B cell (primary cell): ENCODE data around the gene GALNT11. TPM values are rescaled to one million over a fixed set of nuclear protein-coding genes. Genes with fewer than 3 reads are reported as not detected.
"Not testable (repeated sequence)": the region's sequence is repeated elsewhere in the genome, so short reads cannot be mapped to it uniquely, and the experiment has no call there.

ENCODE experiments used
- ATAC-seq: fragments of 200-7000 bp; cut with Tn5 transposase; one replicate; pipeline ENCODE4 v1.10.0; 2021; ENCODE audit warnings: low read depth, mild to moderate bottlenecking, moderate number of reproducible peaks, moderate library complexity
- CTCF ChIA-PET: fragments of 350-600 bp; sonication (Branson Sonifier 250); formaldehyde crosslinking; loops from one replicate; lab custom pipeline; 2021; ENCODE audit warnings: antibody characterized with exemption, inconsistent platforms; lab: Charles Lee
- POLR2A ChIA-PET: fragments of 350-600 bp; sonication (Branson Sonifier 250); formaldehyde crosslinking; loops from one replicate; lab custom pipeline; 2021; ENCODE audit warnings: antibody characterized with exemption; lab: Charles Lee
- DNase-seq: peaks from one replicate; pipeline ENCODE4 v3.0.0; 2013
- H2AFZ ChIP-seq: 2 replicates; pipeline ENCODE4 v1.6.1; 2012; ENCODE audit warnings: mild to moderate bottlenecking, low read depth, low read length; ENCODE audit not compliant: insufficient read depth, poor library complexity, severe bottlenecking
- H3K27ac ChIP-seq, 2 donors: 1 replicate in 1 of 2; 2 replicates in 1 of 2; pipeline ENCODE4 v1.5.1; 2012 to 2013; ENCODE audit warnings: low read length in 2 of 2, mild to moderate bottlenecking in 2 of 2, moderate library complexity in 1 of 2
- H3K27me3 ChIP-seq, 4 experiments: fragments of 200-600 bp in 1 of 4; sonication (generic) in 1 of 4; replicated peaks in 1 of 4; 1 replicate in 2 of 4; 2 replicates in 2 of 4; pipeline versions ENCODE4 v1.6.1 to v1.7.0; 2013 to 2016; ENCODE audit warnings: low read length in 3 of 4, mild to moderate bottlenecking in 2 of 4, mixed read lengths in 1 of 4, moderate library complexity in 1 of 4; ENCODE audit not compliant: insufficient read depth in 4 of 4, control insufficient read depth in 3 of 4; ENCODE audit errors: control extremely low read depth in 1 of 4
- H3K36me3 ChIP-seq, 2 experiments: replicated peaks in 1 of 2; 1 replicate in 1 of 2; 2 replicates in 1 of 2; pipeline versions ENCODE4 v1.6.1 to v1.7.1; 2013; ENCODE audit warnings: low read length in 1 of 2; ENCODE audit not compliant: insufficient read depth in 2 of 2, control insufficient read depth in 1 of 2; ENCODE audit errors: control extremely low read depth in 1 of 2, extremely low read depth in 1 of 2
- H3K4me1 ChIP-seq, 2 donors: fragments of 200-600 bp in 1 of 2; sonication (generic) in 1 of 2; 1 replicate in 1 of 2; 2 replicates in 1 of 2; pipeline versions ENCODE4 v1.5.1 to v1.6.1; 2013 to 2017; ENCODE audit warnings: low read length in 2 of 2; ENCODE audit not compliant: control insufficient read depth in 2 of 2, insufficient read depth in 2 of 2
- H3K4me2 ChIP-seq: replicated peaks from 2 replicates; pipeline ENCODE3; 2012; ENCODE audit warnings: mild to moderate bottlenecking, low read depth, low read length; ENCODE audit not compliant: poor library complexity, severe bottlenecking
- H3K4me3 ChIP-seq, 5 experiments: fragments of 200-600 bp in 1 of 5; sonication (generic) in 1 of 5; 1 replicate in 3 of 5; 2 replicates in 2 of 5; pipeline versions ENCODE4 v1.5.1 to v1.7.0; 2011 to 2016; ENCODE audit warnings: low read length in 4 of 5, mild to moderate bottlenecking in 4 of 5, low read depth in 2 of 5, control low read depth in 1 of 5, moderate library complexity in 1 of 5; ENCODE audit not compliant: insufficient read depth in 1 of 5; ENCODE audit errors: control extremely low read depth in 1 of 5, extremely low read depth in 1 of 5
- H3K79me2 ChIP-seq: fragments of 200-600 bp; sonication (generic); one replicate; pipeline ENCODE4 v1.6.0; 2016; ENCODE audit warnings: low read length; ENCODE audit not compliant: control insufficient read depth, insufficient read depth
- H3K9ac ChIP-seq: fragments of 200-600 bp; sonication (generic); 2 replicates; pipeline ENCODE4 v1.6.1; 2017; ENCODE audit warnings: mild to moderate bottlenecking, low read length, moderate library complexity
- H3K9me3 ChIP-seq, 3 donors: one replicate each; pipeline versions ENCODE4 v1.6.1 to v1.7.1; 2013; ENCODE audit warnings: low read length in 2 of 3; ENCODE audit not compliant: control insufficient read depth in 2 of 3, insufficient read depth in 1 of 3; ENCODE audit errors: control extremely low read depth in 1 of 3
- H4K20me1 ChIP-seq: 2 replicates; pipeline ENCODE4 v1.6.0; 2012; ENCODE audit warnings: mild to moderate bottlenecking, low read length; ENCODE audit not compliant: insufficient read depth, control insufficient read depth, poor library complexity, severe bottlenecking
- H3K27ac Mint-ChIP-seq: one replicate; pipeline ENCODE4 v1.8.0; 2021; ENCODE audit warnings: mixed read lengths
- H3K27me3 Mint-ChIP-seq: one replicate; pipeline ENCODE4 v1.8.0; 2021; ENCODE audit warnings: mixed read lengths
- H3K4me1 Mint-ChIP-seq: one replicate; pipeline ENCODE4 v1.8.0; 2021; ENCODE audit warnings: mixed read lengths
- H3K4me3 Mint-ChIP-seq: one replicate; pipeline ENCODE4 v1.8.0; 2021; ENCODE audit warnings: mixed read lengths
- H3K9me3 Mint-ChIP-seq: one replicate; pipeline ENCODE4 v1.8.0; 2022; ENCODE audit warnings: mixed read lengths; ENCODE audit not compliant: insufficient read depth
- CTCF ChIP-seq: fragments of 200-600 bp; IDR thresholded peaks from one replicate; pipeline ENCODE4 v1.8.0; 2022; ENCODE audit warnings: antibody characterized with exemption, mild to moderate bottlenecking
- WGBS: methylation state at CpG from one replicate; pipeline ENCODE4 v1.1.5; 2013; ENCODE audit warnings: missing lambda C conversion rate; ENCODE audit not compliant: insufficient coverage; 5-methylcytosine and 5-hydroxymethylcytosine counted together
- intact Hi-C: fragments of 100-400 bp; cut with micrococcal nuclease; formaldehyde crosslinking; loops from one replicate; pipeline ENCODE4 v1.10.0; 2022
- polyA plus RNA-seq: library from polyadenylated mRNA; depleted of rRNA; stranded (reverse); fragments of >200 nt; gene quantifications from 2 replicates; pipeline ENCODE4 v1.2.3, GENCODE V29; 2012
- total RNA-seq, 2 donors: library from RNA; stranded (reverse); fragments of 120-200 nt in 1 of 2; gene quantifications; 1 replicate in 1 of 2; 2 replicates in 1 of 2; pipeline versions ENCODE4 v1.2.3 to v1.2.4, GENCODE V29; 2013 to 2022

Gene GALNT11
- total and polyA plus RNA-seq, 2 donors (not counting 1 experiment from before 2014, with no cell fraction given) = 13.8 to 14.5 TPM

- H3K36me3 ChIP-seq, H4K20me1 ChIP-seq, H3K9me3 Mint-ChIP-seq, H3K9me3 ChIP-seq, H2AFZ ChIP-seq, ATAC-seq, H3K27ac Mint-ChIP-seq, H3K27me3 ChIP-seq, intact Hi-C loops, POLR2A ChIA-PET, H3K9ac ChIP-seq, H3K27ac ChIP-seq, H3K79me2 ChIP-seq, H3K4me2 ChIP-seq, H3K27me3 Mint-ChIP-seq, H3K4me3 Mint-ChIP-seq, H3K4me3 ChIP-seq: not testable (repeated sequence)
- TF ChIP-seq CTCF = peak; percentile 9
- H3K4me1 Mint-ChIP-seq = peaks cover 17% of the 10 kb centered on the region
- WGBS = 94% methylated on average over 9 of the region's 10 CpGs
- H3K4me1 ChIP-seq = peaks cover 6 to 12% of the 10 kb centered on the region in 2 donors
- DNase-seq = peak; percentile 15
- CTCF ChIA-PET = interaction anchor here (0.8 to 1.3 kb wide), 3 partner anchors 9 to 247 kb away, joined by 3 to 6 read pairs (median 3); no protein-coding TSS in a partner anchor
Measured at GRCh38 chr7:152030059-152030458, 4.6 kb downstream of the GALNT11 start.

- H3K27me3 Mint-ChIP-seq, H2AFZ ChIP-seq, H3K4me1 ChIP-seq, POLR2A ChIA-PET, H3K4me3 Mint-ChIP-seq, intact Hi-C loops, H4K20me1 ChIP-seq, H3K9ac ChIP-seq, H3K9me3 ChIP-seq, H3K79me2 ChIP-seq, H3K4me3 ChIP-seq, H3K27ac ChIP-seq, ATAC-seq, DNase-seq, H3K27me3 ChIP-seq, H3K4me2 ChIP-seq, H3K36me3 ChIP-seq, H3K27ac Mint-ChIP-seq, H3K9me3 Mint-ChIP-seq: not testable (repeated sequence)
- WGBS = no CpG with 5 or more reads among the region's 1 CpG
- CTCF ChIA-PET = interaction anchor here (0.8 to 1.3 kb wide), 3 partner anchors 10 to 247 kb away, joined by 3 to 6 read pairs (median 3); no protein-coding TSS in a partner anchor
- H3K4me1 Mint-ChIP-seq = peaks cover 15% of the 10 kb centered on the region
Measured at GRCh38 chr7:152030639-152031038, 5.2 kb downstream of the GALNT11 start.
